Measurements from ENCODE around the gene LMCD1.

LMCD1 gene

DNA sequence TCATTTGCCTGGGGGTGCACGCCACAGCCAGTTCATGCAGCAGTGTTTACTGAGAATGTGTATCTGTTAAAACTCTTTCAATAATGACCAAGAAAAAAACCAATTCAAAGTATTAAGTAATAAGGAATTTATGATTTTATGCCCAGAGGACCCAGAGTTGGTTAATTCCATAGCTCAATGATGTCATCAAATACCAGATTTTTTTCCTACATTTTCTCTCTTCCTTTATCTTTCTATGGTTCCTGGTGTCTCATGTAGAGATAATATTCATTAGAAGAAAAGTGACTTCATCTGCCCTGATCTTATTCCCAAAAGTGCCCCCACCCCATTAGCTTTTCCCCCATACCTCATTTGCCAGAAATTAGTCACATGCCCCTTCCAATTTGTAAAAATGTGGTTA, 44.6 kb upstream of the LMCD1 start:
- H3K36me3 ChIP-seq, result no peaks in the 10 kb centered on the region
- no peaks in the 10 kb centered on the region for H3K27me3 ChIP-seq
- no peak for DNase-seq
- no peak for TF ChIP-seq CTCF (IDR thresholded peaks at IDR 0.05; ENCODE audit: low read depth, low read length)
- H3K4me3 ChIP-seq (ENCODE audit: low read depth, low read length), result no peak overlapping the region
- no peaks in the 10 kb centered on the region for H3K4me1 ChIP-seq
- H3K9me3 ChIP-seq, result no peaks in the 10 kb centered on the region

DNA sequence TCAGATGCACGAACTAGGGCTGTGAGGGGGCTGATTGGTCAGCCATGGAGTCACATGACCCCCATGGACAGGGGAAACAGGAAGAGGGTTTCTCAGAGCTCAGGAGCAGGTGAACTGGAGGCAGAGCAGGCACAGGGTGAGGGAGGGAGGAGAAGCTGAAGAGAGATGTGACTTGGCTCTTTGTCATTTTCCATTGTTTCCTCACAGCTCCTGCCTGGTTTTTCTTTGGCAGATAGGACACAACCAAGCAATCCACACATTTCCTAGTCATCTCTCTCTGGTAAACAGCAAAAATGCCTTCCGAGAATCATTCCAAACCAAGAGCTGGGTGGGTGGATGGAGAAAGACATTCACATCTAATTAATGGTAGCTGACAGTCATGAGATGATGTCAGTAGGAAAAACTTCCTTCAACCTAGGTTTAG, 43.4 kb upstream of the LMCD1 start:
- Histone ChIP-seq H3K9me3 (no peaks in the 10 kb centered on the region), H3K36me3 (no peaks in the 10 kb centered on the region), H3K4me3 (ENCODE audit: low read depth, low read length) (no peak overlapping the region), H3K27me3 (no peaks in the 10 kb centered on the region), H3K4me1 (no peaks in the 10 kb centered on the region)
- no peak for DNase-seq
- TF ChIP-seq CTCF (IDR thresholded peaks at IDR 0.05; ENCODE audit: low read depth, low read length), result no peak

- no peaks in the 10 kb centered on the region for H3K27me3 ChIP-seq
- H3K4me3 ChIP-seq (ENCODE audit: low read depth, low read length), result no peak overlapping the region
- no peaks in the 10 kb centered on the region for H3K9me3 ChIP-seq
- no peak for DNase-seq
- TF ChIP-seq CTCF (IDR thresholded peaks at IDR 0.05; ENCODE audit: low read depth, low read length), result no peak
- no peaks in the 10 kb centered on the region for H3K4me1 ChIP-seq
- no peaks in the 10 kb centered on the region for H3K36me3 ChIP-seq
Observed at GRCh38 chr3:8458711-8459110, 42.9 kb upstream of the LMCD1 start.

GRCh38 chr3:8460050-8460708, 41.4 kb upstream of the LMCD1 start:
- H3K4me3 ChIP-seq (ENCODE audit: low read depth, low read length), result no peak overlapping the region
- H3K36me3 ChIP-seq, result no peaks in the 10 kb centered on the region
- TF ChIP-seq CTCF (IDR thresholded peaks at IDR 0.05; ENCODE audit: low read depth, low read length), result no peak
- no peak for DNase-seq
- H3K27me3 ChIP-seq, result no peaks in the 10 kb centered on the region
- H3K9me3 ChIP-seq, result no peaks in the 10 kb centered on the region
- no peaks in the 10 kb centered on the region for H3K4me1 ChIP-seq

- no peaks in the 10 kb centered on the region for H3K36me3 ChIP-seq
- H3K4me3 ChIP-seq (ENCODE audit: low read depth, low read length), result no peak overlapping the region
- H3K4me1 ChIP-seq, result no peaks in the 10 kb centered on the region
- H3K9me3 ChIP-seq, result no peaks in the 10 kb centered on the region
- DNase-seq, result no peak
- H3K27me3 ChIP-seq, result no peaks in the 10 kb centered on the region
- no peak for TF ChIP-seq CTCF (IDR thresholded peaks at IDR 0.05; ENCODE audit: low read depth, low read length)
Observed at GRCh38 chr3:8460815-8461456, 40.7 kb upstream of the LMCD1 start.

DNA sequence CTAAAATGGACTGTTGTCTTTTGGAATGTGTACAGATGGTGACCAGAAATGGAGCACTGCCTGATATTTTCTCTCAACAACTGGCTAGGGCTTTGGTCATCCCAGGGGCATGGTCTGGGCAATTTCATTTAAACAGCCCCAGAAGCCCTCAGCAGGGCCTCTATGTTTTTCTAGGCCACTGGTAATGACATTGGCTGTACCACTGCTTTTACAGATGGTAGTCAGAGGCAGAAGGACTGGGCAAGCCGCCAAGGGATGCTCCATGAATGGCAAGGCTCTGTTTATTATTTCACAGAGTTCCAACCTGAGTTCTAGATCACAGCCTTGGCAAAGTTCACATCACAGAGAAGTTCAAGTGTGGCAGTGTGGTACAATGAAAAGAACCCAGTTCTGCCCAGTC, 37.0 kb upstream of the LMCD1 start:
- DNase-seq, result peak; percentile 70
- no peak for TF ChIP-seq CTCF (IDR thresholded peaks at IDR 0.05; ENCODE audit: low read depth, low read length)
- Histone ChIP-seq H3K27me3 (no peaks in the 10 kb centered on the region), H3K4me1 (no peaks in the 10 kb centered on the region), H3K36me3 (no peaks in the 10 kb centered on the region), H3K9me3 (no peaks in the 10 kb centered on the region), H3K4me3 (ENCODE audit: low read depth, low read length) (no peak overlapping the region)
